Neural cell (in vitro differentiated cells): ENCODE data around the gene DLST. TPM values are rescaled to one million over a fixed set of nuclear protein-coding genes. Genes with fewer than 3 reads are reported as not detected.

Experiments
- H2AFZ ChIP-seq: fragments of 200-600, 300-800 bp; sonication (generic), shearing (Covaris generic); 2 replicates; pipeline ENCODE4 v1.6.0; 2014; ENCODE audit warnings: low read depth, mild to moderate bottlenecking, antibody characterized with exemption, low read length, moderate library complexity
- H3F3A ChIP-seq: fragments of 200-600 bp; shearing (Covaris generic); 2 replicates; pipeline ENCODE4 v1.6.1; 2016; ENCODE audit warnings: mild to moderate bottlenecking, moderate library complexity, mixed read lengths, antibody characterized with exemption, low read length; ENCODE audit not compliant: insufficient read depth, poor library complexity, severe bottlenecking
- H3K27ac ChIP-seq: fragments of 200-600, 300-800 bp; sonication (generic), shearing (Covaris generic); 2 replicates; pipeline ENCODE4 v1.5.1; 2014; ENCODE audit warnings: mild to moderate bottlenecking, low read length, moderate library complexity
- H3K27me3 ChIP-seq: fragments of 300-800, 200-600 bp; sonication (generic), shearing (Covaris generic); 2 replicates; pipeline ENCODE4 v1.6.0; 2014; ENCODE audit warnings: mild to moderate bottlenecking, low read depth, low read length, moderate library complexity; ENCODE audit not compliant: insufficient read depth
- H3K36me3 ChIP-seq: fragments of 300-800, 200-600 bp; sonication (generic), shearing (Covaris generic); 2 replicates; pipeline ENCODE4 v1.5.1; 2014; ENCODE audit warnings: mild to moderate bottlenecking, antibody characterized with exemption, low read length, moderate library complexity; ENCODE audit not compliant: insufficient read depth
- H3K4me2 ChIP-seq: fragments of 300-800, 200-600 bp; sonication (generic), shearing (Covaris generic); 2 replicates; pipeline ENCODE4 v1.6.0; 2014; ENCODE audit warnings: mild to moderate bottlenecking, low read length
- H3K4me3 ChIP-seq: fragments of 300-800, 200-600 bp; sonication (generic), shearing (Covaris generic); 2 replicates; pipeline ENCODE4 v1.5.1; 2014; ENCODE audit warnings: mild to moderate bottlenecking, low read length, moderate library complexity
- H3K79me2 ChIP-seq: fragments of 200-600 bp; shearing (Covaris generic); replicated peaks from 2 replicates; pipeline ENCODE4 v1.6.0; 2014; ENCODE audit warnings: mild to moderate bottlenecking, low read length, moderate library complexity; ENCODE audit not compliant: insufficient read depth
- H3K9ac ChIP-seq: fragments of 300-800, 200-600 bp; sonication (generic), shearing (Covaris generic); 2 replicates; pipeline ENCODE4 v1.6.1; 2016; ENCODE audit warnings: mild to moderate bottlenecking, low read length, mixed read lengths
- H3K9me2 ChIP-seq: fragments of 200-600 bp; shearing (Covaris generic); 2 replicates; pipeline ENCODE4 v1.6.1; 2016; ENCODE audit warnings: mild to moderate bottlenecking, low read length, mixed read lengths; ENCODE audit not compliant: insufficient read depth
- H3K9me3 ChIP-seq: fragments of 200-600, 300-800 bp; sonication (generic), shearing (Covaris generic); 2 replicates; pipeline ENCODE4 v1.6.1; 2016; ENCODE audit warnings: mild to moderate bottlenecking, mixed run types, low read length, moderate library complexity, mixed read lengths
- H4K20me1 ChIP-seq: fragments of 200-600 bp; shearing (Covaris generic); 2 replicates; pipeline ENCODE4 v1.6.1; 2016; ENCODE audit warnings: mild to moderate bottlenecking, mixed run types; ENCODE audit not compliant: insufficient read depth
- EP300 ChIP-seq: fragments of 450-650 bp; conservative IDR thresholded peaks from 2 replicates; pipeline ENCODE4 v1.6.1; 2014; ENCODE audit warnings: antibody characterized with exemption, mild to moderate bottlenecking, moderate library complexity; ENCODE audit not compliant: poor library complexity, severe bottlenecking
- EZH2 ChIP-seq: fragments of 200-600, 300-800 bp; shearing (Covaris generic), sonication (generic); IDR thresholded peaks from 2 replicates; pipeline ENCODE4 v1.6.1; 2014; ENCODE audit warnings: antibody characterized with exemption, low read length, borderline replicate concordance, mild to moderate bottlenecking; ENCODE audit not compliant: insufficient read depth, poor library complexity, severe bottlenecking
- MXI1 ChIP-seq: fragments of 450-650 bp; conservative IDR thresholded peaks from 2 replicates; pipeline ENCODE4 v1.6.1; 2014; ENCODE audit warnings: antibody characterized with exemption, mild to moderate bottlenecking; ENCODE audit not compliant: poor library complexity, severe bottlenecking
- POLR2AphosphoS5 ChIP-seq: IDR thresholded peaks from 2 replicates; pipeline ENCODE4 v1.6.1; 2012
- RAD21 ChIP-seq: fragments of 450-650 bp; conservative IDR thresholded peaks from 2 replicates; pipeline ENCODE4 v1.6.1; 2014; ENCODE audit warnings: antibody characterized with exemption, mild to moderate bottlenecking, moderate library complexity
- SMC3 ChIP-seq: fragments of 450-650 bp; conservative IDR thresholded peaks from 2 replicates; pipeline ENCODE4 v1.6.1; 2014; ENCODE audit warnings: antibody characterized with exemption, mild to moderate bottlenecking, moderate library complexity; ENCODE audit not compliant: poor library complexity
- TAF1 ChIP-seq: IDR thresholded peaks from 2 replicates; pipeline ENCODE4 v1.6.1; 2012; ENCODE audit warnings: low read depth
- polyA plus RNA-seq: library from polyadenylated mRNA; depleted of rRNA; stranded (reverse); fragments of >200 nt; gene quantifications from 2 replicates; pipeline ENCODE4 v1.2.3, GENCODE V29; 2014
- TF ChIP-seq, protein P1 (sequence below): fragments of 450-650 bp; IDR thresholded peaks from 2 replicates; pipeline ENCODE4 v1.5.1; 2014; ENCODE audit warnings: antibody characterized with exemption, mild to moderate bottlenecking, moderate library complexity; ENCODE audit not compliant: poor library complexity, severe bottlenecking
- TF ChIP-seq, protein P2 (sequence below): IDR thresholded peaks from 2 replicates; pipeline ENCODE4 v1.6.1; 2012; ENCODE audit warnings: borderline replicate concordance

DLST gene
- polyA plus RNA-seq, 1 donor from 2014 or later, result 59.7 TPM

DNA sequence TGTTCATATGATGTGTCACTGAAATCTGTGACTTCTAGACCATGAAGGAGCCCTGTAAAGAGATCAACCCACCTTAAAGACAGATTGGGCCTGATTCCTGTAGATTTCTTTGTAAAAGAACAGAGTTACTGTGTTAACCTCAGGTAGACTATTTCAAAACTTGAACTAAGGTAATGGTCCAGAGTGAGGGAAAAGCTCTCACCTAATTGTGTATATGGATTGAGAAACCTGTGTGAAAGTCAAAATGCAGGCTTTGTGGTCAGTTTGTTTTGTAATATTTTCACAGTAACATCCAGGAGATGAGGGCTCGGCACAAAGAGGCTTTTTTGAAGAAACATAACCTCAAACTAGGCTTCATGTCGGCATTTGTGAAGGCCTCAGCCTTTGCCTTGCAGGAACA is 16.4 kb downstream of the DLST start:
- Histone ChIP-seq H3K4me3 (no peak overlapping the region), H3K36me3 (peaks cover 10% of the 10 kb centered on the region), H4K20me1 (no peaks in the 10 kb centered on the region), H2AFZ (no peak overlapping the region), H3K9me2 (no peaks in the 10 kb centered on the region), H3K79me2 (no peaks in the 10 kb centered on the region), H3K27me3 (no peaks in the 10 kb centered on the region), H3K9me3 (no peaks in the 10 kb centered on the region), H3K9ac (no peak overlapping the region), H3K27ac (no peak overlapping the region), H3F3A (no peaks in the 10 kb centered on the region), H3K4me2 (no peak overlapping the region)
- no peak for TF ChIP-seq RAD21
- TF ChIP-seq, protein P1, sequence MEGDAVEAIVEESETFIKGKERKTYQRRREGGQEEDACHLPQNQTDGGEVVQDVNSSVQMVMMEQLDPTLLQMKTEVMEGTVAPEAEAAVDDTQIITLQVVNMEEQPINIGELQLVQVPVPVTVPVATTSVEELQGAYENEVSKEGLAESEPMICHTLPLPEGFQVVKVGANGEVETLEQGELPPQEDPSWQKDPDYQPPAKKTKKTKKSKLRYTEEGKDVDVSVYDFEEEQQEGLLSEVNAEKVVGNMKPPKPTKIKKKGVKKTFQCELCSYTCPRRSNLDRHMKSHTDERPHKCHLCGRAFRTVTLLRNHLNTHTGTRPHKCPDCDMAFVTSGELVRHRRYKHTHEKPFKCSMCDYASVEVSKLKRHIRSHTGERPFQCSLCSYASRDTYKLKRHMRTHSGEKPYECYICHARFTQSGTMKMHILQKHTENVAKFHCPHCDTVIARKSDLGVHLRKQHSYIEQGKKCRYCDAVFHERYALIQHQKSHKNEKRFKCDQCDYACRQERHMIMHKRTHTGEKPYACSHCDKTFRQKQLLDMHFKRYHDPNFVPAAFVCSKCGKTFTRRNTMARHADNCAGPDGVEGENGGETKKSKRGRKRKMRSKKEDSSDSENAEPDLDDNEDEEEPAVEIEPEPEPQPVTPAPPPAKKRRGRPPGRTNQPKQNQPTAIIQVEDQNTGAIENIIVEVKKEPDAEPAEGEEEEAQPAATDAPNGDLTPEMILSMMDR, result no peak
- TF ChIP-seq SMC3, result no peak
- no peak for TF ChIP-seq EZH2
- no peak for TF ChIP-seq MXI1

DNA sequence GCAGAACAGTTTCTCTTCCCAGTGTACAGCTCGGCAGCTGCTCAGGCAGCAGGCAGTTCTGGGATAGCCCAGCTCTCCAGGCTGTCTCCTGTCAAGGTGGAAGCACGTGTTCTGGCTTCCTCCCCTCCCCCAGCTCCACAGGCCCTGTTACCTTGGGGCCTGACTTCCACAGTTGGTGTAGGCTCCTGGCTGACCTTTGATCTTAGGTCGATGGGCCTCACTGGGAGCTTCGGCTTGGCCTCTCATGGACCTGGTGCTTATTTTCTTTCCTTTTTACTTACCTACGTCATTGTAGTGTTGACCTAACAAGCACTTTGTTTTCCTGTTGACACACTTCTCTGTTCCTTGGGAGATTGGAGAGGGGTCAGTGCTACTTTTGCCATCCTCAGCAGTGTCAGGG is 17.0 kb downstream of the DLST start:
- Histone ChIP-seq H3K27me3 (no peaks in the 10 kb centered on the region), H3K4me3 (no peak overlapping the region), H4K20me1 (no peaks in the 10 kb centered on the region), H3K36me3 (peaks cover 10% of the 10 kb centered on the region), H3K9me3 (no peaks in the 10 kb centered on the region), H3K9me2 (no peaks in the 10 kb centered on the region), H3F3A (no peaks in the 10 kb centered on the region), H2AFZ (no peak overlapping the region), H3K9ac (no peak overlapping the region), H3K79me2 (no peaks in the 10 kb centered on the region), H3K4me2 (no peak overlapping the region), H3K27ac (no peak overlapping the region)
- no peak for TF ChIP-seq RAD21
- no peak for TF ChIP-seq TAF1
- TF ChIP-seq, protein P2, sequence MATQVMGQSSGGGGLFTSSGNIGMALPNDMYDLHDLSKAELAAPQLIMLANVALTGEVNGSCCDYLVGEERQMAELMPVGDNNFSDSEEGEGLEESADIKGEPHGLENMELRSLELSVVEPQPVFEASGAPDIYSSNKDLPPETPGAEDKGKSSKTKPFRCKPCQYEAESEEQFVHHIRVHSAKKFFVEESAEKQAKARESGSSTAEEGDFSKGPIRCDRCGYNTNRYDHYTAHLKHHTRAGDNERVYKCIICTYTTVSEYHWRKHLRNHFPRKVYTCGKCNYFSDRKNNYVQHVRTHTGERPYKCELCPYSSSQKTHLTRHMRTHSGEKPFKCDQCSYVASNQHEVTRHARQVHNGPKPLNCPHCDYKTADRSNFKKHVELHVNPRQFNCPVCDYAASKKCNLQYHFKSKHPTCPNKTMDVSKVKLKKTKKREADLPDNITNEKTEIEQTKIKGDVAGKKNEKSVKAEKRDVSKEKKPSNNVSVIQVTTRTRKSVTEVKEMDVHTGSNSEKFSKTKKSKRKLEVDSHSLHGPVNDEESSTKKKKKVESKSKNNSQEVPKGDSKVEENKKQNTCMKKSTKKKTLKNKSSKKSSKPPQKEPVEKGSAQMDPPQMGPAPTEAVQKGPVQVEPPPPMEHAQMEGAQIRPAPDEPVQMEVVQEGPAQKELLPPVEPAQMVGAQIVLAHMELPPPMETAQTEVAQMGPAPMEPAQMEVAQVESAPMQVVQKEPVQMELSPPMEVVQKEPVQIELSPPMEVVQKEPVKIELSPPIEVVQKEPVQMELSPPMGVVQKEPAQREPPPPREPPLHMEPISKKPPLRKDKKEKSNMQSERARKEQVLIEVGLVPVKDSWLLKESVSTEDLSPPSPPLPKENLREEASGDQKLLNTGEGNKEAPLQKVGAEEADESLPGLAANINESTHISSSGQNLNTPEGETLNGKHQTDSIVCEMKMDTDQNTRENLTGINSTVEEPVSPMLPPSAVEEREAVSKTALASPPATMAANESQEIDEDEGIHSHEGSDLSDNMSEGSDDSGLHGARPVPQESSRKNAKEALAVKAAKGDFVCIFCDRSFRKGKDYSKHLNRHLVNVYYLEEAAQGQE, result no peak
- TF ChIP-seq EZH2, result no peak
- no peak for TF ChIP-seq SMC3
- no peak for TF ChIP-seq EP300
- no peak for TF ChIP-seq POLR2AphosphoS5
